22Rv1 (cell line): Measurements from ENCODE around the gene PRKAG3.

ENCODE experiments used
- ZFX ChIP-seq: fragments of 450-650 bp; IDR thresholded peaks from 2 replicates; pipeline ENCODE4 v1.6.1; 2017; ENCODE audit warnings: antibody characterized with exemption, borderline replicate concordance
- TF ChIP-seq, protein P1 (sequence below): fragments of 450-650 bp; IDR thresholded peaks from 2 replicates; pipeline ENCODE4 v1.5.1; 2017; ENCODE audit warnings: mild to moderate bottlenecking

DNA sequence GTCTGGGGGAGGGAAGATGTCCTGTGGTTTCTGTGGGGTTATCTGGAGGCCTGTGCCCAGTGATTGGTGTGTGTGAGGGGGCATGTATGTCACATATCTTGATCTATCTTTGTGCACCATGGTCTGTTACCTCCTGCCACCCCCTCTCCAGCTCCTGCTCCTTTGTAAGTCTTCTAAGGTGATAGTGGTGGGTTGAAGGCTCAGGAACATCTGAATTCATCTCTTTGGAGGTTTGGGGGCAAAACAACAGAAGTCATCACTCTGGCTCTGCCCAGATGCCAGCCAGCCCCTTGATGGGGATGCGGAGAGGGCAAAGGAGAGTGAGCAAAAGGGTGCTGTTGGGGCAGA lies 25.3 kb upstream of the PRKAG3 start:
- TF ChIP-seq, protein P1, sequence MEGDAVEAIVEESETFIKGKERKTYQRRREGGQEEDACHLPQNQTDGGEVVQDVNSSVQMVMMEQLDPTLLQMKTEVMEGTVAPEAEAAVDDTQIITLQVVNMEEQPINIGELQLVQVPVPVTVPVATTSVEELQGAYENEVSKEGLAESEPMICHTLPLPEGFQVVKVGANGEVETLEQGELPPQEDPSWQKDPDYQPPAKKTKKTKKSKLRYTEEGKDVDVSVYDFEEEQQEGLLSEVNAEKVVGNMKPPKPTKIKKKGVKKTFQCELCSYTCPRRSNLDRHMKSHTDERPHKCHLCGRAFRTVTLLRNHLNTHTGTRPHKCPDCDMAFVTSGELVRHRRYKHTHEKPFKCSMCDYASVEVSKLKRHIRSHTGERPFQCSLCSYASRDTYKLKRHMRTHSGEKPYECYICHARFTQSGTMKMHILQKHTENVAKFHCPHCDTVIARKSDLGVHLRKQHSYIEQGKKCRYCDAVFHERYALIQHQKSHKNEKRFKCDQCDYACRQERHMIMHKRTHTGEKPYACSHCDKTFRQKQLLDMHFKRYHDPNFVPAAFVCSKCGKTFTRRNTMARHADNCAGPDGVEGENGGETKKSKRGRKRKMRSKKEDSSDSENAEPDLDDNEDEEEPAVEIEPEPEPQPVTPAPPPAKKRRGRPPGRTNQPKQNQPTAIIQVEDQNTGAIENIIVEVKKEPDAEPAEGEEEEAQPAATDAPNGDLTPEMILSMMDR, result no peak
- TF ChIP-seq ZFX, result no peak
